ENCODE measurements around the gene RAD51. TPM values are rescaled to one million over a fixed set of nuclear protein-coding genes. Genes with fewer than 3 reads are reported as not detected.

Gene RAD51
- total RNA-seq, 4 donors from 2014 or later = 0.50 to 0.92 (median 0.71) TPM; not detected in 1

DNA sequence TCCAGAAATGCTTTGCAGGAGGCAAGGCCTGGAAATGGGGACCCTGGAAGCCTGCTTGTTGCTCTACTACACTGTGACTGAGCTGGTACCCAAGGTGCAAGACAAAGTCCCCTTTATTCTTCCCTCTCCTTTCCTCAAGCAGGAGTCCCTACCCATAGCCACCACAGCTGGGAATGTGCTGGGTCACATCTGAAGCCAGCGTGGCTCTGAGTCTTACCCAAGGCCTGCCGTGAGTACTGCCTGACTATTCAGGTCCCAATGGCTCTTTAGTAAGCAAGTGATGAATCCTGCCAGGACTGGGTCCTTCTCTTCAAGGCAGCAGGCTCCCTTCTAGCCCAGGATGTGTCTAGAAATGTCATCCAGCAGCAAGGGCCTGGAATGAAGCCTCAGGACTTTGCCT lies 9.6 kb upstream of the RAD51 start:
- no peak for DNase-seq (ENCODE audit: extremely low spot score)
- no peaks in the 10 kb centered on the region for H3K4me1 ChIP-seq
- 89% methylated on average over 2 of the region's 2 CpGs for WGBS
- TF ChIP-seq POLR2AphosphoS5 (IDR thresholded peaks at IDR 0.05) (no peak), EP300 (IDR thresholded peaks at IDR 0.05) (no peak), POLR2A (IDR thresholded peaks at IDR 0.05; ENCODE audit: low read depth) (no peak)
- TF ChIP-seq, protein P1, sequence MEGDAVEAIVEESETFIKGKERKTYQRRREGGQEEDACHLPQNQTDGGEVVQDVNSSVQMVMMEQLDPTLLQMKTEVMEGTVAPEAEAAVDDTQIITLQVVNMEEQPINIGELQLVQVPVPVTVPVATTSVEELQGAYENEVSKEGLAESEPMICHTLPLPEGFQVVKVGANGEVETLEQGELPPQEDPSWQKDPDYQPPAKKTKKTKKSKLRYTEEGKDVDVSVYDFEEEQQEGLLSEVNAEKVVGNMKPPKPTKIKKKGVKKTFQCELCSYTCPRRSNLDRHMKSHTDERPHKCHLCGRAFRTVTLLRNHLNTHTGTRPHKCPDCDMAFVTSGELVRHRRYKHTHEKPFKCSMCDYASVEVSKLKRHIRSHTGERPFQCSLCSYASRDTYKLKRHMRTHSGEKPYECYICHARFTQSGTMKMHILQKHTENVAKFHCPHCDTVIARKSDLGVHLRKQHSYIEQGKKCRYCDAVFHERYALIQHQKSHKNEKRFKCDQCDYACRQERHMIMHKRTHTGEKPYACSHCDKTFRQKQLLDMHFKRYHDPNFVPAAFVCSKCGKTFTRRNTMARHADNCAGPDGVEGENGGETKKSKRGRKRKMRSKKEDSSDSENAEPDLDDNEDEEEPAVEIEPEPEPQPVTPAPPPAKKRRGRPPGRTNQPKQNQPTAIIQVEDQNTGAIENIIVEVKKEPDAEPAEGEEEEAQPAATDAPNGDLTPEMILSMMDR (IDR thresholded peaks at IDR 0.05) = no peak
- peaks cover 0 to 11% (median 0%) of the 10 kb centered on the region in 4 donors for H3K36me3 ChIP-seq
- H3K9me3 ChIP-seq = no peaks in the 10 kb centered on the region
- no peaks in the 10 kb centered on the region for H3K27me3 ChIP-seq
- no peak overlapping the region for H3K4me3 ChIP-seq
- H3K27ac ChIP-seq (replicated peaks in 1 of 4) = no peak overlapping the region
- intact Hi-C loops (cut with DNase I) = no loop called here

DNA sequence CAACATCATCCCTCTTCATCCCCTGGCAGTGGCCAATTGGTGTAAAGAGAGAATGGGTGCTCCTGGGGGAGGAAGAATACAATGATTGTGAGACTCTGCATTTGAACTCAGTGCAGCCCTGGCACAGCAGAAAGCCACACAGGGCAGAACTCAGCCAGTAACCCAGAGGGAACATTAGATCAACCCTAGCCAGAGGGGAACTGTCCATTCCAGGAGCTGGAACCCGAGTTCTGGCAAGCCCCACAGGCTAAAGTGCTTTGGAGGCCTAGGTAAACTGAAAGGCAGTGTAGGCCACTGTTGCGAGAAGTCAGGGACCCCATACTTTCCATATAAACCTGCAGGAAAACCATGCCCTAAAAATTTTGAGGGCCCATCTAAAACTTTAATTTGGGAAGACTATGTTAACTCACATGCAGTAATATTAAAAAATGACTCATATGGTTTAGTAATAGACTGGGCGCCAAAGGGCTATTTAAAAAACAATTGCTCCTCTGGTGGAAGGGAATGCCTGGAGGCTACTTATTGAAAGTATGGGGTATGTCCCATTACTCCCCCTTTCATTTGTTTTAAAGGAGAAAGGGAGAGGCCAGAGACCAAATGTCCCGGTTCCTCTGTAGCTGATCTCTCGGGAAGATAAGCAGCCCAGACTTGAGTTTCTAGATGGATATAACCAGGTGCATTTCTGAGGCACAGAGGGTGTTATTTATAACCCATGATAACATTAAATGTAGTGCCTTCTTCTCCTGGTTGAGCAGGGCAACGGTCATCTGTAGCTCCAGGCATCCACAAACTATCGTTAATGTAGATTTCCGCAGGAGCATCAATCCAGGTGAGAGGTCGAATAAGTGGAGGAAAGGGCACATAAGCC lies 5.8 kb upstream of the RAD51 start:
- no peak overlapping the region for H3K27ac ChIP-seq (replicated peaks in 1 of 4)
- WGBS = 85% methylated on average over 9 of the region's 9 CpGs
- peaks cover 10 to 11% (median 10%) of the 10 kb centered on the region in 4 donors for H3K4me1 ChIP-seq
- no peak for DNase-seq (ENCODE audit: extremely low spot score)
- H3K9me3 ChIP-seq = no peaks in the 10 kb centered on the region
- no peaks in the 10 kb centered on the region for H3K27me3 ChIP-seq
- no peak overlapping the region for H3K4me3 ChIP-seq
- intact Hi-C loops (cut with DNase I) = no loop called here
- TF ChIP-seq EP300 (IDR thresholded peaks at IDR 0.05) (no peak), POLR2A (IDR thresholded peaks at IDR 0.05; ENCODE audit: low read depth) (no peak), POLR2AphosphoS5 (IDR thresholded peaks at IDR 0.05) (no peak)
- TF ChIP-seq, protein P1 (IDR thresholded peaks at IDR 0.05) = no peak
- peaks cover 4 to 28% (median 12%) of the 10 kb centered on the region in 4 donors for H3K36me3 ChIP-seq

DNA sequence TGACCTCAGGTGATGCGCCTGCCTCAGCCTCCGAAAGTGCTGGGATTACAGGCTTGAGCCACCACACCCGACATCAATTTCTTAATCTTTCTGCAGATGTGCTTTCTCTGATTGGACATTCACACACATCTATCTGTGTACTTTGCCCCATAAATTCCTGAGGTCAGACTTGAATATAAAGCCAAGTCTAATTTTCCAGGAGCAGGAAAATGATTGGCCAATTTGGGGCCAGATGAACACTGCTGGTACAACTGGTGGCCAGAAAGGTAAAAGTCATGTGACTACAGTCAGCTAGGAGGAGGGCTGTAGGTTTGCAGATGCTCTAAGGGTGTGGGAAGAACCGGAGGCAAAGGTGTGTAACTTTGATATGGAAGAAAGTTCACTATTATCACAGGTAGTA lies 3.2 kb upstream of the RAD51 start:
- intact Hi-C loops (cut with DNase I) = loop anchor here (5.0 kb wide), 2 partner anchors 66 to 99 kb away; partner anchors contain the start of genes KNL1 and RMDN3
- 98% methylated on average over 4 of the region's 4 CpGs for WGBS
- peaks cover 4 to 28% (median 12%) of the 10 kb centered on the region in 4 donors for H3K36me3 ChIP-seq
- H3K4me1 ChIP-seq = peaks cover 18 to 23% (median 22%) of the 10 kb centered on the region in 4 donors
- H3K9me3 ChIP-seq = no peaks in the 10 kb centered on the region
- H3K4me3 ChIP-seq = no peak overlapping the region
- H3K27ac ChIP-seq (replicated peaks in 1 of 4) = no peak overlapping the region
- TF ChIP-seq EP300 (IDR thresholded peaks at IDR 0.05) (no peak), POLR2AphosphoS5 (IDR thresholded peaks at IDR 0.05) (no peak), POLR2A (IDR thresholded peaks at IDR 0.05; ENCODE audit: low read depth) (no peak)
- TF ChIP-seq, protein P1 (IDR thresholded peaks at IDR 0.05) = no peak
- DNase-seq (ENCODE audit: extremely low spot score) = no peak
- no peaks in the 10 kb centered on the region for H3K27me3 ChIP-seq

DNA sequence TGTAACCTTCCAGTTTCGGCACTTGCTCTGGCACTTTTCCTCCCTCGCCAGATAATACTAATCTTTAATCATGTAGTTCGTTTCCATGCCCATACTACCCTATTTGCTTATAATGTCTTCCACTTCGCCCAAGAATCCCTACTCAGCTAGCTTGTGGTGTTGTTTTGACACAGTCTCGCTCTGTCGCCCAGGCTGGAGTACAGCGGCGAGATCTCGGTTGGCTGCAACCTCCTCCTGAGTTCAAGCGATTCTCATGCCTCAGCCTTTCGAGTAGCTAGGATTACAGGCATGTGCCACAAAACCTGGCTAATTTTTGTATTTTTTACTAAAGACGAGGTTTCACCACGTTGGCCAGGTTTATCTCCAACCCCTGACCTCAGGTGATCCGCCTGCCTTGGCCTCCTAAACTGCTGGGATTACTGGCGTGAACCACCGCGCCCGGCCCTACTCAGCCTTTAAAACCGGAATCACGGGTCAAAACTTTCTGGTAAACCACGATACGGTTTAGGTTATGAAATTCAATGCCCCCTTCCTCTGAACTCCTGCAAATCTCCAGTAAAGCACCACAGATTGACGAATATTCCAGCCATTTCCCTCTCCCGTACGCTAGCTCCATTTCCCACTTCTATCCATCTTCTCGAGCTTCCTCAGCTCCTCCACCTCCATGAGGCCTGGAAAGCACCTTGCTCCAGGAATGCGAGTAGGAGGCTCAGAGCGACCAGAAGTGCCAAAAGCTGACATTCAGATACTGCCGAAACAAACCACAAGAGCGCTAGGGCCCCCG lies 878 bp upstream of the RAD51 start:
- peaks cover 4 to 24% (median 12%) of the 10 kb centered on the region in 4 donors for H3K36me3 ChIP-seq
- H3K9me3 ChIP-seq = no peaks in the 10 kb centered on the region
- peaks cover 18 to 23% (median 22%) of the 10 kb centered on the region in 4 donors for H3K4me1 ChIP-seq
- no peak for DNase-seq (ENCODE audit: extremely low spot score)
- no peak for TF ChIP-seq EP300 (IDR thresholded peaks at IDR 0.05)
- no peak for TF ChIP-seq POLR2AphosphoS5 (IDR thresholded peaks at IDR 0.05)
- no peak for TF ChIP-seq POLR2A (IDR thresholded peaks at IDR 0.05; ENCODE audit: low read depth)
- TF ChIP-seq, protein P1 (IDR thresholded peaks at IDR 0.05) = no peak
- peak overlapping the region; percentile 70 to 99 (median 84) for H3K4me3 ChIP-seq
- H3K27ac ChIP-seq (replicated peaks in 1 of 4) = peak overlapping the region; percentile 95 to 100 (median 98)
- no peaks in the 10 kb centered on the region for H3K27me3 ChIP-seq
- intact Hi-C loops (cut with DNase I) = loop anchor here (2.0 to 5.0 kb wide), 3 partner anchors 63 to 201 kb away; partner anchors contain the start of genes KNL1, RMDN3 and VPS18
- WGBS = 41% methylated on average over 28 of the region's 31 CpGs

Measured in esophagus muscularis mucosa (tissue), 4 donors.